HAP-1 (cell line): Measurements from ENCODE around the gene FANK1.
"Not testable (repeated sequence)": the region's sequence is repeated elsewhere in the genome, so short reads cannot be mapped to it uniquely, and the experiment has no call there.

Experiments
- DNase-seq, 2 experiments: peaks; one replicate each; pipeline ENCODE4 v3.0.0-alpha.2; 2016 to 2020; ENCODE audit warnings: low spot score in 2 of 2
- H3K27me3 ChIP-seq: fragments of 250-450 bp; sonication (Bioruptor Pico); 2 replicates; pipeline ENCODE4 v1.5.1; 2020; ENCODE audit warnings: low read depth, mild to moderate bottlenecking, moderate library complexity
- H3K36me3 ChIP-seq: fragments of 250-450 bp; sonication (Bioruptor Pico); replicated peaks from 2 replicates; pipeline ENCODE4 v1.5.1; 2020; ENCODE audit warnings: mild to moderate bottlenecking
- H3K4me1 ChIP-seq: fragments of 250-450 bp; sonication (Bioruptor Pico); 2 replicates; pipeline ENCODE4 v1.5.1; 2020; ENCODE audit warnings: mild to moderate bottlenecking
- H3K4me3 ChIP-seq: fragments of 250-450 bp; sonication (Bioruptor Pico); 2 replicates; pipeline ENCODE4 v1.5.1; 2020; ENCODE audit warnings: mild to moderate bottlenecking, moderate library complexity
- H3K9me3 ChIP-seq: fragments of 250-450 bp; sonication (Bioruptor Pico); 2 replicates; pipeline ENCODE4 v1.5.1; 2020; ENCODE audit warnings: mild to moderate bottlenecking, moderate library complexity
- in situ Hi-C: fragments of 300-500 bp; cut with MboI; formaldehyde crosslinking; loops from 3 replicates; pipeline ENCODE4 v1.14.3; 2020; ENCODE audit warnings: low sequenced_read_pairs, inconsistent platforms, mixed read lengths

Gene FANK1

GRCh38 chr10:125871338-125871737 lies 25.0 kb upstream of the FANK1 start:
- no peak for DNase-seq

GRCh38 chr10:125878957-125879835 lies 17.2 kb upstream of the FANK1 start:
- no peaks in the 10 kb centered on the region for H3K27me3 ChIP-seq
- H3K4me1 ChIP-seq, result peaks cover 9% of the 10 kb centered on the region
- peaks cover 3% of the 10 kb centered on the region; the same call in 1 of the 2 replicates for H3K36me3 ChIP-seq
- in situ Hi-C loops, result no loop called here
- no peak for DNase-seq
- H3K4me3 ChIP-seq, result no peak overlapping the region
- H3K9me3 ChIP-seq, result no peaks in the 10 kb centered on the region

More at GRCh38 chr10:125871338-125871737, 25.0 kb upstream of the FANK1 start:
- no peaks in the 10 kb centered on the region for H3K36me3 ChIP-seq
- no peaks in the 10 kb centered on the region for H3K27me3 ChIP-seq
- in situ Hi-C loops, result no loop called here
- H3K4me1 ChIP-seq, result no peaks in the 10 kb centered on the region
- H3K9me3 ChIP-seq, result no peaks in the 10 kb centered on the region
- H3K4me3 ChIP-seq, result no peak overlapping the region

- no peaks in the 10 kb centered on the region for H3K27me3 ChIP-seq
Observed at GRCh38 chr10:125880719-125881118, 15.6 kb upstream of the FANK1 start.

GRCh38 chr10:125881192-125881591 lies 15.2 kb upstream of the FANK1 start, which contains the start of gene DHX32:
Gene DHX32 (minus strand): TSS chr10:125881292. CDS start chr10:125880824, 468 bp downstream.
- Histone ChIP-seq H3K4me3 (no peak within 1 kb of the TSS), H3K4me1 (peaks cover 9% of the 10 kb centered on the region), H3K9me3 (no peaks in the 10 kb centered on the region), H3K36me3 (peaks cover 3% of the 10 kb centered on the region; the same call in 1 of the 2 replicates), H3K27me3 (no peaks in the 10 kb centered on the region)
- peak; percentile 67 to 78 for DNase-seq
- in situ Hi-C loops, result no loop called here

More at GRCh38 chr10:125880719-125881118, 15.6 kb upstream of the FANK1 start:
- in situ Hi-C loops, result no loop called here
- no peak overlapping the region for H3K4me3 ChIP-seq
- DNase-seq, result no peak
- peaks cover 3% of the 10 kb centered on the region; the same call in 1 of the 2 replicates for H3K36me3 ChIP-seq
- no peaks in the 10 kb centered on the region for H3K9me3 ChIP-seq
- H3K4me1 ChIP-seq, result peaks cover 9% of the 10 kb centered on the region

GRCh38 chr10:125882596-125882995 lies 13.8 kb upstream of the FANK1 start:
- peaks cover 9% of the 10 kb centered on the region for H3K4me1 ChIP-seq

GRCh38 chr10:125883211-125883610 lies 13.2 kb upstream of the FANK1 start:
- no peaks in the 10 kb centered on the region for H3K9me3 ChIP-seq
- in situ Hi-C loops, result no loop called here
- H3K27me3 ChIP-seq, result no peaks in the 10 kb centered on the region
- peaks cover 9% of the 10 kb centered on the region for H3K4me1 ChIP-seq
- DNase-seq, result no peak
- peaks cover 1% of the 10 kb centered on the region; the same call in 1 of the 2 replicates for H3K36me3 ChIP-seq
- H3K4me3 ChIP-seq, result no peak overlapping the region

More at GRCh38 chr10:125882596-125882995, 13.8 kb upstream of the FANK1 start:
- in situ Hi-C loops, result no loop called here
- no peak overlapping the region for H3K4me3 ChIP-seq
- no peaks in the 10 kb centered on the region for H3K27me3 ChIP-seq
- DNase-seq, result no peak
- peaks cover 3% of the 10 kb centered on the region; the same call in 1 of the 2 replicates for H3K36me3 ChIP-seq
- H3K9me3 ChIP-seq, result no peaks in the 10 kb centered on the region

GRCh38 chr10:125886914-125887512 lies 9.4 kb upstream of the FANK1 start:
- no peak for DNase-seq
- no peaks in the 10 kb centered on the region for H3K27me3 ChIP-seq
- no peak overlapping the region for H3K4me3 ChIP-seq
- no peaks in the 10 kb centered on the region for H3K4me1 ChIP-seq
- H3K9me3 ChIP-seq, result no peaks in the 10 kb centered on the region
- in situ Hi-C loops, result no loop called here
- no peaks in the 10 kb centered on the region for H3K36me3 ChIP-seq

GRCh38 chr10:125889441-125889840 lies 6.9 kb upstream of the FANK1 start:
- H3K9me3 ChIP-seq, in situ Hi-C loops, H3K4me3 ChIP-seq, H3K27me3 ChIP-seq, H3K4me1 ChIP-seq, DNase-seq, H3K36me3 ChIP-seq: not testable (repeated sequence)

GRCh38 chr10:125892402-125892801 lies 4.0 kb upstream of the FANK1 start:
- H3K36me3 ChIP-seq, H3K9me3 ChIP-seq, H3K4me3 ChIP-seq, DNase-seq, H3K4me1 ChIP-seq, H3K27me3 ChIP-seq, in situ Hi-C loops: not testable (repeated sequence)

GRCh38 chr10:125894176-125894575 lies 2.2 kb upstream of the FANK1 start:
- in situ Hi-C loops, H3K27me3 ChIP-seq, H3K4me1 ChIP-seq, H3K4me3 ChIP-seq, DNase-seq, H3K36me3 ChIP-seq, H3K9me3 ChIP-seq: not testable (repeated sequence)

- H3K36me3 ChIP-seq, H3K4me1 ChIP-seq, H3K9me3 ChIP-seq, in situ Hi-C loops, H3K27me3 ChIP-seq: not testable (repeated sequence)
- H3K4me3 ChIP-seq, result peak overlapping the region; percentile 73
- peak in 1 of 2 experiments; percentile 70 for DNase-seq
Observed at GRCh38 chr10:125895130-125896087, 955 bp upstream of the FANK1 start.

GRCh38 chr10:125897317-125897716 lies 953 bp downstream of the FANK1 start:
- H3K36me3 ChIP-seq, H3K27me3 ChIP-seq, H3K9me3 ChIP-seq, H3K4me1 ChIP-seq, in situ Hi-C loops, DNase-seq: not testable (repeated sequence)
- peak overlapping the region; percentile 73; the same call in 1 of the 2 replicates for H3K4me3 ChIP-seq

GRCh38 chr10:125900963-125901362 lies 4.6 kb downstream of the FANK1 start:
- H3K4me3 ChIP-seq, H3K27me3 ChIP-seq, DNase-seq, H3K4me1 ChIP-seq, H3K36me3 ChIP-seq, H3K9me3 ChIP-seq, in situ Hi-C loops: not testable (repeated sequence)
